Measurements from ENCODE around the gene WNT3.

Gene WNT3

GRCh38 chr17:46834846-46835245, 16.4 kb upstream of the WNT3 start:
- DNase-seq: no peak

GRCh38 chr17:46833840-46834208, 15.3 kb upstream of the WNT3 start:
- DNase-seq: no peak

- no peak for DNase-seq
Measured at GRCh38 chr17:46832945-46833839, 14.7 kb upstream of the WNT3 start.

DNA sequence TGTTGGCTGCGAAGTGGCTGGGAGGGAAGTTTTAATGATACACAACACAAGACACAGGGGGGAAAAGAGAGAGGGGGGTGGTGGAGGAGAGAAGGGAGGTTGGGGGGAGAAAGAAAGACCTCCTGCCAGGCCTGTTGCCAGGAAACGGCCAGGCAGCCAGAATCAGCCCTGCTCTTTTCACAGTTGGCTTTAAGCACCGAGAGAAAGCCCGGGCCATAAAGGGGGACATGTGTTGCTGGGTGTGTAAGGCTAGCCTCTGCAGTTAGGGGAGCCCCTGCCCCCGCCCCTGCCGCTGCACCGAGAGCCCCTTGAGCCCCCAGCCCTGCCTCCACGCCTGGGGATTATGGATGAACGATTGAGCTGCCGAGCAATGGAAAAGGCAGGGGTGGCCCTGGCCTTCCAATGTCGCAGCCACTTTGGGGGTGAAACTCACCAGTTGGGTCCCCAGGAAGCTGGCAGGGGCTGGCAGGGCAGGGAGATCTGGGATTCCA, 13.9 kb upstream of the WNT3 start:
- DNase-seq: no peak

DNA sequence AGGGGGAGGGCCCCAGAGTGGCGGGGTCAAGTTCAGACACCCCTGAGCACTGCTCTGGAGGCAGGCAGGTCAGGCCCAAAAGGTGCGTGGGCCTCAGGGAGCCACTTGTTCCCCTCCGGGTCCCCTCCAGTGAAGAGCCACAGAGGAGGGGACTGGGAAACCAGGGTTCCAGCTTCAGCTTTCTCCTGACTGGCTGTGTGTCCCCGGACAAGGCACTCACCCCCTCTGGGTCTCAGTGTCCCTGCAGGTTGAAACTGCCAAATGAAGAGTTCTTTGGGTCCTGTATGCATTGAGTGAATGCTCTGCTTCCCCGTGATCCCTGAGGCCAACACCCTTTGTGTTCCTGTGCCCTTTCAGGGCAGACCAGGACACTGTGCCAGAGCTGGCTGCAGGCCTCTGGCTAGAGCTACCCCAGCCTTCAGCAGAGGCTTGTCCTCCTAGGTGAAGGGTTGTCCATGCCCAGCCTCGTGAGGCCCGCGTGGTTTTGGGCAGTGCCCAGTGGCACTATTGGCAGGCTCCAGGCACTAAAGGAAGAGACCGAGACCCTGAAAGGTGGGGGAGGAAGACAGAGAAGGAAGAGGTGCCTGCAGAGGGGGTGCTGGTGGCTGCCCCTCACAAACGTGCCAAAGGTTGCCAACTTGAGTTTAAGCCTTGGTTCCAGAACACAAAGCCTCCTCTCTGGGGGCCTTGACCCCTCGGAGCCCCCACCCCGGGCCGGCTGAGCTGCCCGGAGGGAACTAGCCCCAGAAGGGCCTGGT, 13.3 kb upstream of the WNT3 start:
- no peak for DNase-seq

GRCh38 chr17:46827274-46827673, 8.8 kb upstream of the WNT3 start:
- DNase-seq: no peak

- no peak for DNase-seq
Measured at GRCh38 chr17:46826116-46826515, 7.6 kb upstream of the WNT3 start.

- no peak for DNase-seq
Measured at GRCh38 chr17:46823657-46824056, 5.2 kb upstream of the WNT3 start.

DNA sequence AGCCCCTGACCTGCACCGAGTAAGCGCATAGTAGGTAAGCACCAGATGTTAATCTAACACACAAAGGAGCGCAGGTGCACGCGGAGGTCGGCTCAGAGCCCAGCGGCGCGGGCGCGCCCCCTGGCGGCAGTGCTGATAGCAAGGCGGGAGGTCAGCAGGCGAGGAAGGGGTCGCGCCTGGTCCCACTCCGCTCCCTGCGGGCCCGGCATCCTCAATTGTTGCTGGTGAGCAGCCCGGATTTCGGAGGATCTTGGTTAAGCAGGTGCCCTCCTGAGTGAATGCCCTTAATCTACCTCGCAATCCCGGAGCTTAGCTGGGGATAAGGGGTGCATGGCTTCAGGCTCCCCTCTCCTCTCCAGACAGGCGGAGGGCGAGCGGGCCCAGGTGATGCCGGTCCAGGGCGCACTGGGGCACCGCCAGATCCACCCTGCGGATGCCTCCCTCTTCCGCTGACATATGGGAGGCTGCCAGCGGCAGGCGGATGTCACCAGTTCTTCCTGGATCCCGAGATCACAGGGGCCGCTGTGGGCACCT, 4.0 kb upstream of the WNT3 start:
- DNase-seq: no peak

DNA sequence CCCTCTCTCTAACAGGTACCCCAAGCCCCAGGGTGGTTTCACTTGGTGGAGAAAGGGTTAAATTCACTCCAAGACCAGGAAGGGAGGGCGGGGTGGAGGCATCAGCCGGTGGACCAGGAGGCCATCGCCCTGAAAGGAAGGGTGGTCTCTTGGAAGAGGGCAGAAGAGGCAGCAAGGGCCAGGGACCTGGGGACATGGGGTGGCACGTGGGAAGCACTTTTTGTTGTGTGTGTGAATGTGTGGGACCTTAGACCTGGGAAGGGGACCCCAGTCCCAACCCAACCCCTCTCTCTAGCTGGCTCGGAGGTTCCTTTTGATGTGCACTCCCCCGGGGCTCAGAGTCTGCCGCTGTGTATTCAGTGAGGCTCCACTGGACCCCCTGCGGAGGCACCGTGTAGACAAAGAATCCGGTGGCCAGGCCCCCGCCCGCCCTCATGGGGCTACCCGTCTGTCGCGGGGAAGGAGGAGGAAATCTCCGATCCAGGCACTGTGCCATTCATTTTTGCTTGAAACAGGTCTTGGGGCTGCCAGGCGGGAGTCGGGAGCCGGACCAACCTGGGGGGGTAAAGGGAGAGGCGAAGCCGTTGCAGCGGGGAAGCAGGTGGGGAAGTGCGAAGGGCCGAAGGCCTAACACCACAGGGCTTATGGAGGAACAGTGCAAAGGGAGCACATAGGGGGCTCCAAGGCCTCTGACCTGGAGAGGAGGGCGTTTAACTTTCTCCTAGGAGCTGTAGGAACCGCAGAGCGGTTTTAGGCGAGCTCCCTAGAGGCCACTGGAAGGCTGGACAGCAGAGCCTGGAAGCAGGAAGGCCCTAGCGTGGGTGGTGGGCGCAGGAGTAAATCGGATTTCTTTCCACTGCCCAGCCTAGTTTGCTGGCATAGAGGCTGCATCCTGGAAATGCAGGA, 3.2 kb upstream of the WNT3 start:
- DNase-seq: no peak

GRCh38 chr17:46820592-46821450, 2.3 kb upstream of the WNT3 start:
- no peak for DNase-seq

DNA sequence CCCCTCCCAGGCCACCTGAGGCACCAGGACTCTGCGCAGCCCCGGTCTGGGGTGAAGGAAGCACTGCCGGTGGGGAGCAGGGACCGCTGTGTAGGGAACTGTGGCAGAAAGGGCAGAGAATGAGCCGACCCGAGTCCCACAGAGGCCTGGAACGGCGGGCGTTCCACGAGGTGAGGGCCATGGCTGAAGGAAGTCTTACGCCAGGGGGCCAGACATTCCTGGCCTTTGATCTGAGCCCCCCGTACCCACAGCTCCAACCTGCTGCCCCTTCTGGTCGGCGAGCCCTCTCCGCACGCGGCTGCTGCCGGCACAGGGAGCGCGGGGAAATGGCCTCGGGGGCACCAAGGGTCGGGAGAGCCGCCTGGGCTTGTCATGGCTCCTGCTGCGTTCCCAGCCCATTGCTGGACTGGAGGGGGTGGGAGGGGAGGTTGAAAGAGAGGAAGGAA, 1.4 kb upstream of the WNT3 start:
- DNase-seq: no peak

DNA sequence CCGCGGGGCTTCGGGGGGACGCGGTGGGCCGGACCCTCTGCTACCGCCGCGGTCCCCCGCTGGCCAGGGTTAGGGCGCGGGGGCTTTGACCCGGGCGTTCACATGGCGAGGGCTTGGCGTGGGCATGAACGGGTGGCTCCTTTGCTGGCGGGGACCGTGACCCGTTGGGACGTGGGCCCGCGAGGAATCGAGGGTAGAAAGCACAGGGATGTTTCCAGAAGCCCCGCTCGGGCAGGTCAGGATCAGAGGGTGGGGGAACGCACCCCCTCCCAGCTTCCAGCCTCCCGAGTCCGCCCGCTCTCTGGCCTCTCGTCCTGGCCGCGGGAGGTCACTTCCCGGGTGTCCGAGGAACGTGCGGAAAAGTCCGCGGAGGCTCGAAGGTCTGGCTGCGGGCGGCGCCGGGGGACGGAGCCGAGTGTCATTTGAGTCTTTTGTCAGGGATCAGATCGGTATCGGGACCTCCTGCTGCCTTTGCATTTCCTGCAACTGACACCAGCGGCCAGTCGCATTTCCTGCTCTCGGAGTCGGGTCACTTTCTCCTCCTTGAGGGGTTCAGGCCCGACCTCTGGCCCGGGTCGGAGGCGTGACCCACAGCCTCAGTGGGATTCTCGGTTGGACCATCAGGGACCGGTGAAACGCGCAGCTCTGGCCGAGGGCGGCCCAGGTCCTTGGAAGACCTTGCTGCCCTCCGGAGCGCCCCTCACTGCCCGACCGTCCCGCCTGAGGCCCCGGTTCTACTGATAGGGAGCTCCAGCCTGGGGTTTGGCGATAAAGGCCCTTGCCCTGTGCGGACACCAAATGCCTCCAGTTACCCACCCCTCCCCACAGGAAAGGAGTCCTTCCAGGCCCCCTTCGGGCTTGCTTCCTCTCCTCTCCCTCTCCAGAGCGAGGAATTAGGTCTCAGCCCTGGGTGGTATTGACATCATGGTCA, 702 bp upstream of the WNT3 start:
- DNase-seq: no peak

- DNase-seq: no peak
Measured at GRCh38 chr17:46817901-46818209, 637 bp downstream of the WNT3 start.

- DNase-seq: no peak
Measured at GRCh38 chr17:46817151-46817900, 1.2 kb downstream of the WNT3 start.

- DNase-seq: no peak
Measured at GRCh38 chr17:46815474-46816353, 2.8 kb downstream of the WNT3 start.

GRCh38 chr17:46814446-46814845, 4.0 kb downstream of the WNT3 start:
- no peak for DNase-seq

GRCh38 chr17:46813920-46814319, 4.6 kb downstream of the WNT3 start:
- no peak for DNase-seq

Data from NCI-H1417 treated with DMSO at 0.1 percent for 48 hours (cell line).